HepG2 (cell line): ENCODE results near the gene RBBP8NL. TPM values are rescaled to one million over a fixed set of nuclear protein-coding genes. Genes with fewer than 3 reads are reported as not detected.

Source experiments
- ATAC-seq: fragments of 200-7000 bp; cut with Tn5 transposase; 3 replicates; pipeline ENCODE4 v1.9.1; 2020; ENCODE audit warnings: mild to moderate bottlenecking, moderate library complexity
- BruUV-seq: library from RNA; stranded (reverse); fragments of 400-500 nt; replicated peaks from 2 replicates; lab custom pipeline; 2021; lab: Mats Ljungman, UMichigan
- CTCF ChIA-PET: fragments of 300-600 bp; formaldehyde crosslinking; extraction: SDS; loops from one replicate; lab custom pipeline; 2021; ENCODE audit warnings: low total read pairs, inconsistent platforms, low intra/inter-chr PET ratio; lab: Yijun Ruan, JAX
- POLR2A ChIA-PET: fragments of 350-600 bp; sonication (Branson Sonifier 250); formaldehyde crosslinking; loops from one replicate; lab custom pipeline; 2020; ENCODE audit warnings: antibody characterized with exemption, inconsistent platforms; lab: Yijun Ruan, JAX
- DNase-seq: peaks from one replicate; pipeline ENCODE4 v3.0.0-alpha.2; 2015; ENCODE audit warnings: low spot score
- FAIRE-seq: peaks from 3 replicates; lab custom pipeline; 2011; peaks lifted over from hg19 to GRCh38; lab: Jason Lieb, UNC
- H2AFZ ChIP-seq: one replicate; pipeline ENCODE4 v1.6.1; 2011; ENCODE audit warnings: low read length, inconsistent platforms
- H3K27ac ChIP-seq: fragments of 300-600 bp; 3 replicates; pipeline ENCODE4 v1.8.0; 2011; ENCODE audit warnings: mixed run types, mild to moderate bottlenecking, mixed read lengths, low read length, inconsistent platforms; ENCODE audit not compliant: insufficient read depth; ENCODE audit errors: extremely low read length
- H3K27me3 ChIP-seq, 2 experiments: fragments of 200-600 bp in 1 of 2; 2 replicates in 1 of 2; 3 replicates in 1 of 2; pipeline versions ENCODE4 v1.6.0 to v1.8.0; 2011; ENCODE audit warnings: low read length in 2 of 2, mild to moderate bottlenecking in 2 of 2, moderate library complexity in 2 of 2, inconsistent platforms in 1 of 2; ENCODE audit not compliant: insufficient read depth in 2 of 2, control insufficient read depth in 1 of 2
- H3K36me3 ChIP-seq, 2 experiments: fragments of 200-600 bp in 1 of 2; replicated peaks in 1 of 2; 2 replicates in 1 of 2; 3 replicates in 1 of 2; pipeline versions ENCODE4 v1.5.1 to v1.8.0; 2011; ENCODE audit warnings: low read length in 2 of 2, inconsistent platforms in 1 of 2; ENCODE audit not compliant: insufficient read depth in 2 of 2, control insufficient read depth in 1 of 2
- H3K4me1 ChIP-seq: 2 replicates; pipeline ENCODE4 v1.5.1; 2012; ENCODE audit warnings: low read length, inconsistent platforms; ENCODE audit not compliant: insufficient read depth
- H3K4me2 ChIP-seq: 2 replicates; pipeline ENCODE4 v1.6.0; 2011; ENCODE audit warnings: low read depth, low read length, inconsistent platforms
- H3K4me3 ChIP-seq, 3 experiments: fragments of 200-600 bp in 1 of 3; sonication (generic), shearing (Covaris generic) in 1 of 3; replicated peaks in 1 of 3; 2 replicates each; pipeline ENCODE4 v1.5.1; 2011 to 2016; ENCODE audit warnings: low read length in 3 of 3, inconsistent platforms in 2 of 3, low read depth in 2 of 3, mild to moderate bottlenecking in 2 of 3, control low read depth in 1 of 3, mixed read lengths in 1 of 3; ENCODE audit not compliant: insufficient read depth in 1 of 3
- H3K79me2 ChIP-seq: one replicate; pipeline ENCODE4 v1.6.1; 2011; ENCODE audit warnings: low read length, inconsistent platforms; ENCODE audit not compliant: insufficient read depth
- H3K9ac ChIP-seq: 2 replicates; pipeline ENCODE4 v1.6.0; 2011; ENCODE audit warnings: mild to moderate bottlenecking, low read depth, low read length, inconsistent platforms; ENCODE audit not compliant: insufficient read depth
- H3K9me3 ChIP-seq: 2 replicates; pipeline ENCODE4 v1.5.1; 2012; ENCODE audit warnings: mild to moderate bottlenecking, low read length
- H4K20me1 ChIP-seq: 2 replicates; pipeline ENCODE4 v1.6.0; 2011; ENCODE audit warnings: inconsistent platforms, mild to moderate bottlenecking, low read length, moderate library complexity; ENCODE audit not compliant: insufficient read depth
- CAMTA2 ChIP-seq: sonication (generic); formaldehyde crosslinking; IDR thresholded peaks from 2 replicates; pipeline ENCODE4 v1.4.0; 2020; ENCODE audit warnings: mild to moderate bottlenecking, missing genetic modification reagents, borderline replicate concordance
- DNMT3B ChIP-seq: conservative IDR thresholded peaks from 2 replicates; pipeline ENCODE4 v1.6.1; 2016; ENCODE audit warnings: missing biosample characterization, control low read depth
- EP300 ChIP-seq, 3 experiments: sonication (generic) in 1 of 3; formaldehyde crosslinking in 1 of 3; IDR thresholded peaks; 2 replicates each; pipeline versions ENCODE4 v1.5.1 to v1.6.1; 2011 to 2020; ENCODE audit warnings: low read depth in 2 of 3, low read length in 2 of 3, borderline replicate concordance in 1 of 3, improper control_type of control experiment in 1 of 3, mild to moderate bottlenecking in 1 of 3, missing genetic modification reagents in 1 of 3, moderate library complexity in 1 of 3
- GLI4 ChIP-seq: sonication (generic); formaldehyde crosslinking; IDR thresholded peaks from 2 replicates; pipeline ENCODE4 v1.5.1; 2020; ENCODE audit warnings: missing genetic modification reagents, mild to moderate bottlenecking, moderate library complexity, borderline replicate concordance
- GTF3A ChIP-seq: sonication (generic); formaldehyde crosslinking; conservative IDR thresholded peaks from 2 replicates; pipeline ENCODE4 v1.4.0; 2020; ENCODE audit warnings: mild to moderate bottlenecking, missing genetic modification reagents
- HCFC1 ChIP-seq: fragments of 150-350 bp; IDR thresholded peaks from 2 replicates; pipeline ENCODE4 v1.6.1; 2014; ENCODE audit warnings: low read depth, low read length
- IKZF1 ChIP-seq: fragments of 450-650 bp; IDR thresholded peaks from 2 replicates; pipeline ENCODE4 v1.7.1; 2016
- LCORL ChIP-seq, 2 experiments: fragments of 450-650 bp in 1 of 2; sonication (generic) in 1 of 2; formaldehyde crosslinking in 1 of 2; IDR thresholded peaks; 2 replicates each; pipeline versions ENCODE4 v1.5.0 to v1.6.1; 2017 to 2020; ENCODE audit warnings: antibody characterized with exemption in 1 of 2, missing genetic modification reagents in 1 of 2
- NPAS2 ChIP-seq: sonication (generic); formaldehyde crosslinking; IDR thresholded peaks from 2 replicates; pipeline ENCODE4 v1.8.0; 2022; ENCODE audit warnings: mild to moderate bottlenecking, missing genetic modification reagents, borderline replicate concordance
- NR2F2 ChIP-seq: IDR thresholded peaks from 2 replicates; pipeline ENCODE4 v1.6.1; 2012; ENCODE audit warnings: low read depth, inconsistent platforms, borderline replicate concordance
- PHF20 ChIP-seq: sonication (generic); formaldehyde crosslinking; IDR thresholded peaks from 2 replicates; pipeline ENCODE4 v1.5.0; 2020; ENCODE audit warnings: mild to moderate bottlenecking, missing genetic modification reagents
- PTBP1 ChIP-seq: fragments of 200-400 bp; formaldehyde crosslinking; IDR thresholded peaks from 2 replicates; pipeline ENCODE4 v1.6.1; 2018; ENCODE audit warnings: low read length, low read depth; ENCODE audit not compliant: poor library complexity, severe bottlenecking
- SMAD1 ChIP-seq: sonication (generic); formaldehyde crosslinking; IDR thresholded peaks from 2 replicates; pipeline ENCODE4 v1.4.0; 2020; ENCODE audit warnings: missing genetic modification reagents, low read depth, mild to moderate bottlenecking, borderline replicate concordance
- TGIF2 ChIP-seq: IDR thresholded peaks from 2 replicates; pipeline ENCODE4 v1.6.1; 2016; ENCODE audit warnings: control low read depth, missing compliant biosample characterization
- ZNF30 ChIP-seq: sonication (generic); formaldehyde crosslinking; IDR thresholded peaks from 2 replicates; pipeline ENCODE4 v1.5.0; 2020; ENCODE audit warnings: mild to moderate bottlenecking, missing genetic modification reagents
- ZNF501 ChIP-seq: sonication (generic); formaldehyde crosslinking; IDR thresholded peaks from 2 replicates; pipeline ENCODE4 v1.5.1; 2020; ENCODE audit warnings: mild to moderate bottlenecking, moderate library complexity, missing genetic modification reagents
- ZNF773 ChIP-seq: sonication (generic); formaldehyde crosslinking; IDR thresholded peaks from 2 replicates; pipeline ENCODE4 v1.4.0; 2020; ENCODE audit warnings: missing genetic modification reagents, borderline replicate concordance
- ZZZ3 ChIP-seq: sonication (generic); formaldehyde crosslinking; IDR thresholded peaks from 2 replicates; pipeline ENCODE4 v1.4.0; 2020; ENCODE audit warnings: missing genetic modification reagents, mild to moderate bottlenecking, borderline replicate concordance
- WGBS: methylation state at CpG from one replicate; pipeline ENCODE4 v1.1.6; 2017; ENCODE audit warnings: low lambda C conversion rate; 5-methylcytosine and 5-hydroxymethylcytosine counted together
- in situ Hi-C: cut with HindIII; loops from 2 replicates; pipeline ENCODE4 v1.10.0; 2017; ENCODE audit warnings: low pct_unique_long_range_greater_than_20kb; ENCODE audit not compliant: extremely low pct_ligation_motif_present
- intact Hi-C: fragments of 100-400 bp; cut with micrococcal nuclease; formaldehyde crosslinking; loops from one replicate; pipeline ENCODE4 v1.10.0; 2022; ENCODE audit not compliant: unreplicated experiment
- polyA plus RNA-seq, 8 experiments: library from polyadenylated mRNA; depleted of rRNA in 3 of 8; stranded (reverse) in 7 of 8; unstranded in 1 of 8; fragments of >200 nt; fragmentation: Illumina TruSeq in 4 of 8; extraction: Trizol in 4 of 8; gene quantifications; 2 replicates each; pipeline versions ENCODE4 v1.2.1 to v1.2.3, GENCODE V29; 2011 to 2016; ENCODE audit warnings: low read depth in 4 of 8, missing spikeins in 1 of 8, mixed read lengths in 1 of 8; ENCODE audit not compliant: insufficient read depth in 1 of 8
- total RNA-seq, 5 experiments: library from RNA; depleted of rRNA; stranded (reverse); fragments of >200 nt; fragmentation: Illumina TruSeq; extraction: Trizol; gene quantifications; 2 replicates each; pipeline ENCODE4 v1.2.3, GENCODE V29; 2016; ENCODE audit warnings: low read depth in 1 of 5
- TF ChIP-seq, protein P1 (sequence below): sonication (generic); formaldehyde crosslinking; IDR thresholded peaks from 2 replicates; pipeline ENCODE4 v1.5.0; 2020; ENCODE audit warnings: mild to moderate bottlenecking, missing genetic modification reagents
- TF ChIP-seq, protein P2 (sequence below): IDR thresholded peaks from 2 replicates; pipeline ENCODE4 v1.6.1; 2016; ENCODE audit warnings: missing compliant biosample characterization, missing genetic modification reagents, borderline replicate concordance

The RBBP8NL gene
- total and polyA plus RNA-seq, 2 of the 13 experiments (the other 11 are each of a cell fraction or from before 2014, with no cell fraction given) = 0.69 to 0.86 TPM

DNA sequence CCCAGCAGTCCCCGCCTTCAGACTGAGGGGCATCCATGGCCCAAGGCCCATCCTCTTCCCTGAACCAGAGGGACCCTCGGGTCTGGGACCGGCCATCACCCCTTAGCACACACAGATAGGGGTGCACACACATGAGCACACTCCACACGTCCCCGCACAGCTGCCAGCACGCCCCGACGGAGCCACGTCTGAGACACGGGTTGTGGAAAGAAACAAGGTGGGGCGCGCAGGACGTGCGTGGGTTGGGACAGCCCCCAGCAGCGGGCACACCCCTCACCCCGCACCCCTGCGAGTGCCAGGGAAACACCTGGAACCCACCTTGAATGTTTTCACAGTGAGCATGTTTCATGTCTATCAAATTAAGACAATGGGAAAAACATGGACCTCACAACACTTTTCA lies 42.0 kb upstream of the RBBP8NL start:
- no peaks in the 10 kb centered on the region for H4K20me1 ChIP-seq
- ATAC-seq = no peak
- no peak overlapping the region for H3K4me2 ChIP-seq
- no peak overlapping the region for H3K4me3 ChIP-seq
- BruUV-seq = no TSS peak
- WGBS = 55% methylated on average over 17 of the region's 17 CpGs
- no peak for DNase-seq
- H3K4me1 ChIP-seq = peaks cover 20% of the 10 kb centered on the region
- no peak overlapping the region for H3K9ac ChIP-seq
- FAIRE-seq = no peak
- intact Hi-C loops = no loop called here
- no peak overlapping the region for H3K27ac ChIP-seq
- no peaks in the 10 kb centered on the region for H3K9me3 ChIP-seq
- in situ Hi-C loops = no loop called here
- TF ChIP-seq NPAS2 (CRISPR knock-in tag) = no peak
- no peak for TF ChIP-seq TGIF2
- TF ChIP-seq ZNF30 (CRISPR knock-in tag) = no peak
- TF ChIP-seq GTF3A (CRISPR knock-in tag) = no peak
- TF ChIP-seq CAMTA2 (CRISPR knock-in tag) = no peak
- TF ChIP-seq ZNF501 (CRISPR knock-in tag) = no peak
- no peak for TF ChIP-seq PTBP1
- TF ChIP-seq PHF20 (CRISPR knock-in tag) = no peak
- TF ChIP-seq LCORL (IDR thresholded peaks at IDR 0.05) = no peak
- no peak for TF ChIP-seq LCORL (CRISPR knock-in tag; IDR thresholded peaks at IDR 0.05)
- no peak for TF ChIP-seq ZZZ3 (CRISPR knock-in tag)
- TF ChIP-seq HCFC1 = no peak
- no peak for TF ChIP-seq EP300 (IDR thresholded peaks at IDR 0.05; ENCODE audit: low read depth in 2 of 2, low read length in 2 of 2)
- TF ChIP-seq EP300 (CRISPR knock-in tag; IDR thresholded peaks at IDR 0.05; ENCODE audit: borderline replicate concordance) = no peak
- TF ChIP-seq, protein P1, sequence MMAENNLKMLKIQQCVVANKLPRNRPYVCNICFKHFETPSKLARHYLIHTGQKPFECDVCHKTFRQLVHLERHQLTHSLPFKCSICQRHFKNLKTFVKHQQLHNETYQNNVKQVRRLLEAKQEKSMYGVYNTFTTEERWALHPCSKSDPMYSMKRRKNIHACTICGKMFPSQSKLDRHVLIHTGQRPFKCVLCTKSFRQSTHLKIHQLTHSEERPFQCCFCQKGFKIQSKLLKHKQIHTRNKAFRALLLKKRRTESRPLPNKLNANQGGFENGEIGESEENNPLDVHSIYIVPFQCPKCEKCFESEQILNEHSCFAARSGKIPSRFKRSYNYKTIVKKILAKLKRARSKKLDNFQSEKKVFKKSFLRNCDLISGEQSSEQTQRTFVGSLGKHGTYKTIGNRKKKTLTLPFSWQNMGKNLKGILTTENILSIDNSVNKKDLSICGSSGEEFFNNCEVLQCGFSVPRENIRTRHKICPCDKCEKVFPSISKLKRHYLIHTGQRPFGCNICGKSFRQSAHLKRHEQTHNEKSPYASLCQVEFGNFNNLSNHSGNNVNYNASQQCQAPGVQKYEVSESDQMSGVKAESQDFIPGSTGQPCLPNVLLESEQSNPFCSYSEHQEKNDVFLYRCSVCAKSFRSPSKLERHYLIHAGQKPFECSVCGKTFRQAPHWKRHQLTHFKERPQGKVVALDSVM (CRISPR knock-in tag) = no peak
- no peak for TF ChIP-seq ZNF773
- TF ChIP-seq IKZF1 = no peak
- TF ChIP-seq, protein P2, sequence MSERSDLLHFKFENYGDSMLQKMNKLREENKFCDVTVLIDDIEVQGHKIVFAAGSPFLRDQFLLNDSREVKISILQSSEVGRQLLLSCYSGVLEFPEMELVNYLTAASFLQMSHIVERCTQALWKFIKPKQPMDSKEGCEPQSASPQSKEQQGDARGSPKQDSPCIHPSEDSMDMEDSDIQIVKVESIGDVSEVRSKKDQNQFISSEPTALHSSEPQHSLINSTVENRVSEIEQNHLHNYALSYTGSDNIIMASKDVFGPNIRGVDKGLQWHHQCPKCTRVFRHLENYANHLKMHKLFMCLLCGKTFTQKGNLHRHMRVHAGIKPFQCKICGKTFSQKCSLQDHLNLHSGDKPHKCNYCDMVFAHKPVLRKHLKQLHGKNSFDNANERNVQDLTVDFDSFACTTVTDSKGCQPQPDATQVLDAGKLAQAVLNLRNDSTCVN (CRISPR knock-in tag) = no peak
- no peak for TF ChIP-seq GLI4 (CRISPR knock-in tag)
- TF ChIP-seq SMAD1 (CRISPR knock-in tag) = no peak
- no peak for TF ChIP-seq NR2F2
- TF ChIP-seq DNMT3B (CRISPR knock-in tag) = no peak
- H3K36me3 ChIP-seq = no peaks in the 10 kb centered on the region
- H3K79me2 ChIP-seq = no peaks in the 10 kb centered on the region
- H2AFZ ChIP-seq = no peak overlapping the region
- POLR2A ChIA-PET = no interaction called here
- H3K27me3 ChIP-seq = peaks cover 16 to 27% of the 10 kb centered on the region in 2 experiments; a peak in 4 of 5 replicates
- CTCF ChIA-PET = no interaction called here
